Activated T-cell treated with anti-CD3 and anti-CD28 coated beads, Interleukin-2, amount 50 U/mL, for 1 hour (primary cell): ENCODE results near the gene NKX3-2.

Source experiments
- DNase-seq: peaks from one replicate; pipeline ENCODE4 v3.0.0-alpha.2; 2020

The NKX3-2 gene

DNA sequence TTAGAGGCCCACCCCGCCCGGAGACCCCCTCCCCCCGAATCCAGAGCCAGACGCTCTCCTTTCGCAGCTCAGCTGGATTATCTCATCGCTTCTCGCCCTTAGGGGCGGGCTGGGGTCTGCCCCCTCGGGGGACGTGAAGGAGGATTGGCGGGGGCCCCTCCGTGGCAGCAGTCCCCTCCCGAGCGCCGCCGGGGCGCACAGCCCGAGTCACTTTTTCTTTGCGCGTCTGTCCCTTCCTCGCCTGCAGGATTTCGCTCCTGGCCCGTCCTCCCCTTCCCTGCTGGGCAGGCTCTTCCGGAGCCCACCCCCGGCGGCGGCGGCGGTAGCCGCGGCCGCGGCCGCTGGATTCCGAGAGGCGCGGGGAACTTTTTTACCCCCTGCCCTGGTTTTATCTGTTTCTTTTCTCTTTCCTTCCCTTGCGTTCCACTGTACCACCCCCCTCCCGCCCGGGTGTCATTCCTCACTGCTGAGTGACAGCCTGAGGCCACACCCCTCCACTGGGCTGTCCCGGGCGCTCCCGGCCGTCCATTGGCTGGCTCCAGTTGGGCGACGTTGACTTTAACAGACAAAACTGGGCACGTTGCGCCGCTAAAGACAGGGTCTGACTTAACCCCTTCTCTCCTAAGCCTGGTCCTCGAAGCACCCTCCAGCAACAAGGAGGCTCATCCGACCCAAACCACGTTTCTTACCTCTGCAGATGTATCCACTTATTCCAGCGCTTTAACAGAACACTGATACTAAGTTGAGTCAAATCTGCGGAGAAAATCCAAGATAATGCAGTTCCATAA, 492 bp upstream of the NKX3-2 start:
- no peak for DNase-seq

DNA sequence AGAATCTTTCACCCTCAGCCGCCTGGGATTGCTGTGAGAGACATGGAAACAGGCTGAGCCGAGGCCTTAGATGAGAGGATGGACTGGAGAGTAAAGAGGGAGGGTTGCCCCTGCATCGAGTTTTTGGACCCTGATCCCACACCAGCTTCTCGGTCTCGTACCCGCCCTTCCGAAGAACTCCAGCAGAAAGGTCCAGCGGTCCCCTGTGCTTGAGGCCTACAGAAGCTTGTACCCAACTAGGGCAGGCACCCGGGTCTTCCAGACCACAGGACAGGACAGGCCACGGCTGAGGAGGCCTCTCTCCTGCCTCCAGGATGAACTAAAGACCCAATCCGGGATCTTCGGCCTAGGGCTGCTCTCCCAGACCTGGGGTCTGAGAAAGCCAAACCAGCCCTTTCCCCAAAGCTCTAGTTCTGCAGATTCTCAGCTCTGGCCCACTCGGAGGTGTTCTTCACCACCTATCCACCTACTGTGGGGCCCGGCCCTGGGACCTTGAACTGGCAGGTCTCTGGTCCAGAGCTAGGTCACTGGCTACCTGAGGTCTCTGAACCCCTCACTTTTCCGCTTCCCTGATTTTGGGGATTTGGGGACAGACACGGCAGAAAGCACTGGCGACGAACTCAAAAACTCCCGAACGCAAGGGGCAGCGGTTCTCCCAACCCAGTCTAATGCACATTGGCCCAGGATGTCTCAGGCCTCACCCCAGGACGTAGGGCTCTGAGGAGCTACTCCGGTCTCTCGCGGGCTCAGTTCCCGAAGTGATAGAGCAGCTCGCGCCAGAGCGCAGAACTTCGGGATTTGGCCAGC, 1.1 kb downstream of the NKX3-2 start:
- DNase-seq, result no peak

DNA sequence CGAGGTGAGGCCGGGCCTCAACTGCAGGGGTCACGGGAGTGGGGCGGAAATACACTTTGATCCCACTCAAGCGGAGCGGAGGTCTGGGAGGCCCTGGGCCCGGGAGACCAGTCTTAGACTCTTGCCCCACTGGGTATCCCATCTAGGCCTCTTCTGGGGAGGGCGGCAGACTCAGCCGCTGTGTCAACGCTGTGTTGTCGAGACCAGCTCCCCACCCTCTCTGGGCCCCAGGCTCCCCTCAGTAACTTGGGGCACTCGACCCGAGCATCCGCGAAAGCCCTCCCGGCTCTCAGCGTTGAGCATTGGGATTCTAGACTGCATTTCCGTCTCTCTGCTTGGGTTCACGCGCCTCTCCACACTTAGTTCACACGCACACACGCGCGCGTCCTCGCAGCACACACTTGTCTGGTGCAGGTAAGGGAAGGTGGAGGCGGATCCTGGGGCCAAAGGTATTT, 1.7 kb downstream of the NKX3-2 start:
- no peak for DNase-seq

DNA sequence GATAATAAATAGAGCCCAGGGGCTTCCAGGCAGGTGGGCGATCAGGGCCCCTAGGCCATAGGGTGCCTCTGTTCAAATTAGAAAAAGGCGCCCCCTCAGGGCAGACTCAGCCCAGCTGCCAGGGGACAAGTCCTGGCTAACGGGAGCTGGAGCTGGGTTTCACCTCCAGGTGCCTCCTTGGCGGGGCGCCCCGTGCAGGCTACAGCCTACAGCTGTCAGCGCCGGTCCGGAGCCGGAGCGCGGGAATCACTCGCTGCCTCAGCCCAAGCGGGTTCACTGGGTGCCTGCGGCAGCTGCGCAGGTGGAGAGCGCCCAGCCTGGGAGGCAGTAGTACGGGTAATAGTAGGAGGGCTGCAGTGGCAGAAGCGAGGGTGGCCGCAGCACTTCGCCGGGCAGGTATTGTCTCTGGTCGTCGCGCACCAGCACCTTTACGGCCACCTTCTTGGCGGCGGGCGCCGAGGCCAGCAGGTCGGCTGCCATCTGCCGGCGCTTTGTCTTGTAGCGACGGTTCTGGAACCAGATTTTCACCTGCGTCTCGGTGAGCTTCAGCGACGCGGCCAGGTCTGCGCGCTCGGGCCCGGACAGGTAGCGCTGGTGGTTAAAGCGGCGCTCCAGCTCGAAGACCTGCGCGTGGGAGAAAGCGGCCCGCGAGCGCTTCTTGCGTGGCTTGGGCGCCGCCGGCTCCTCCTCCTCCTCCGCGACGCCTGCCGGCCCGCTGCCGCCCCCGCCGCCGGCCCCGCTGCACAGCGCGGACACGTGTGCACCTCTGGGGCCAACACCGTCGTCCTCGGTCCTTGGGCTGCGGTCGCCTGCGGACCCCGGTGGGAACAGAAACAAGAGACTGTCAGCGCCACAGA, 2.4 kb downstream of the NKX3-2 start:
- DNase-seq, result peak; percentile 47

DNA sequence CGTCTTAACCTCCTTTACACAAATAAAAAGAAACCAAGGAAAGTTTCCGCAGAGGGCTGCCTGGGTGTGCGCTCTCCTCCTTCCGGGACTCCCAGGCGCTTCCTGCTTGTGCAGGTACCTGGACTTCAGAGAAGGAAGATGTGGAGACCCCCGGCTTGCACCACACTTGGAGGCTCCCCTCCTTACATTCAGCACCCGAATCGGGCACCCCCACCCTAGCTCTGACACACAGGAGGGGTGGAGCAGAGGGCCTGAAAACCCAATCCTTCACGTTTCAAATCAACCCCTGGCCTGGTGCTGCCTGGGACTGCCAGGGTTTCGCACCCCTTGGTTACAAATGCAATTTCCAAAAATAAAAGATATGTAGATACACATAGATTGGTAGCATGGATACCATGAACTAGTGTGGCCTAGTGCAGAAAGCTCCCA, 3.1 kb downstream of the NKX3-2 start:
- no peak for DNase-seq

DNA sequence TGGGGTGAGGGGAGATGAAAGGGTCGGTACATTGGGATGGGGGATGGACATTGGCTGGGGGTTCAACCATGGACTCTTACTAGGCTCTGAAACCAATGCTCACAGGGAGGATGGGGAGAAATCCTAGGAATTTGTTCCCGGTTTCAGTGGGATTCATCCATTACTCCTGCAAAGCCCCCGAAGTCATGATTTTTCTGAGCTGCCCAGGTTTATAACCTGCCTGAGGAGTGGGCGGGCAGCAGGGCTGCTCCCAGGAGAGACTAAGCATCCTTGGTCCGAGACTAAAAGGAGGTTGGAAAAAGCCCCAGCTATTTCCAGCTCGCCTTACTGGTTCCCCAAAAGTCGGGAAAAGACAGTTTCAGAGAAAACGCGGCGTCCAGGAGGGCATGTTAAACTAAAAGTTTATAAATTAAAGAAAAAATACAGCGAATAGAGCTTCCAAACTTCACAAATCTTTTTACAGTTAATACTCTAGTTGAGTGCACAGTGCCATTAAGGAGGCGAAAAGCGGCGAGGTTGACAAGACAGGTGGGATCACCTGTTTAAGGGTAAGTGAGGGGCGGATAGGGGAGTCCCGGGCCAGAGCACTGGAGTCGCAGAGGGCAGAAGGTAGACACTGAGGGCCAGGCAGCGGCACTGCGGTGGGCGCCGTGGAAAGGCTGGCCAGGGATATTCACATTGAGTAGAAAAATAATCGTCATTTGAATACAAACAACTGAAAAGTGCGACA, 3.7 kb downstream of the NKX3-2 start:
- DNase-seq, result no peak

DNA sequence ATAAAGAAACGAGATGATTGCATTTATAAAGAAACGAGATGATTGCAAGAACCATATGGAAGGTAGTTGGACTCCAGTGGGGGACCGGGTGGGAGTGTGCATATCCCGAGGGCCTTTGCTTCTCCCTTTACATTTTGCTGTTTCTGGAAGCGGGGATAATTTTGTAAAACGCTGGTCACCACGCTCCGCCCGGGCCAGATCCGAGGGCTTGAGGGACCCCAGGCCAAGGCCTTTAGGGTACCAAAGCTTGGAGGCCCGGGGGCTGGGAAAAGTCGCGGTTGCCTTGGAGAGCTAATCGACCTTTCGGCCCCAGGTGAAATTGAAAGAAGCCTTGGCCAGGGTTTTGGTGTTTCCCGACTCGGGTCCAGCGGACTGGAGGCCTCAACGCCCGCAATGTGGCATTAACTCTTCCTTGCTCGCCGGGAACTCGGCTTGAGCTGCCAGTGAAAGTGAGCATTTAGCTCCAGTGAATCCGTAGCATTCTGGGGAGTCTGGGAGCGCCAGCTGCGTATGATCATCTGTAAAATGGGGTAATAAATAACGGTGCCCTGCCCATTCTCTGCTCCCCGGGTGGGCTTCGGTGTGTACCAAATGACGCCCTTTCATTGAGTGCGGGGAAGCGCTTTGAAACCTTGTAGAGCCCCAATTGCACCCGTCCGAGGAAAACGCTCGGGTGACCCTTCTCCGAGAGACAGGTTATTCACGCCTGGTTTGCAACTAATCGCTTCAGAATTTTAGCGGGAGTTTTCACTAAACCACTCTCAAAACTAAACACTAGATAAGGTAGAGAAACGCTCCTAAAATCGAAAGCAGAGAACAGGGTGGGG, 4.5 kb downstream of the NKX3-2 start:
- peak; percentile 16 for DNase-seq

DNA sequence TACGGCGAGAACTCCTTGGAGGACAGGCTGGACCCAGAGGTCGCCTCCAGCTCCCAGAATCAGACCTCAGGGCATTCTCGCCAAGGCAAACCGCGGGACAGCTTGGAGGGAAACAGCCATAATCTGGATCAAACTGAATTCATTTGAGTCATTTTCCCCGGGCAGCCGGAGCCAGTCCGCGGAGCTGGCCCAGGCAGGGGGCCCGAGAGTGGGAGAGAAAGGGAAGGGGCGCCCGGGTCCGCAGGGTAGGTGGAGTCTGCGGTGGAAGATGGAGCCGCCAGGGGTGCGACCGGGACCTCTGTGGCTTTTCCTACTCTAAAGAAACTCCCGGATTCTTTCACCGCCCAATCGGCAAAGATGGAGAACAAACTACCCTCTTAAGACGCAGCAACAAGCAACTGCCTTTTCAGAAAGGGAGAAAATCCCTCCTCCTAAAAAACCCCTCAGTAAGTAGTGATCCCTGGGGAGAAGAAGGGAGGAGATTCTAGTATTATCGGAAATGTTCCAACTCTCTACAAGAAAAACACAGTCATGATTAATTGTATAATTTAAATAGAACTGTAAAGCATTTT, 5.2 kb downstream of the NKX3-2 start:
- DNase-seq, result no peak

GRCh38 chr4:13538427-13538973, 5.8 kb downstream of the NKX3-2 start:
- DNase-seq, result no peak

DNA sequence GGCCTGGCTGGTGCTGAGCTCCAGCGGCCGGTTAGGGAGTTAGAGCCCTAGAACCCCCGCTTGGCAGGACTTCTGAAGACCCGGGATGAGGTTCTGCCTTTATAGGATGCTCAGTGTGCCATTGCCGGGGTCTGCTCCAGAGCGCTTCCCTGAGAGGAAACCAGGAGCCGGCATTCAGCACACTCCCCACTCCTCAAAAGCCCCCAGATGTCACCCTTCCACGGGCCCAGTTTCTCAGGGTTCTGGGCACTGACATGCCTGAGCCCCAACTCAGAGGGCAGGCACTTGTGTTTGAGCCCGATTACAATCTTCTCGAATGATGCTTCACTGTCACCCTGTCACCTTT, 6.5 kb downstream of the NKX3-2 start:
- DNase-seq, result no peak

- DNase-seq, result no peak
These were observed 7.1 kb downstream of the NKX3-2 start for GRCh38 chr4:13537011-13537831.

- no peak for DNase-seq
These were observed 7.7 kb downstream of the NKX3-2 start for GRCh38 chr4:13536607-13537006.

DNA sequence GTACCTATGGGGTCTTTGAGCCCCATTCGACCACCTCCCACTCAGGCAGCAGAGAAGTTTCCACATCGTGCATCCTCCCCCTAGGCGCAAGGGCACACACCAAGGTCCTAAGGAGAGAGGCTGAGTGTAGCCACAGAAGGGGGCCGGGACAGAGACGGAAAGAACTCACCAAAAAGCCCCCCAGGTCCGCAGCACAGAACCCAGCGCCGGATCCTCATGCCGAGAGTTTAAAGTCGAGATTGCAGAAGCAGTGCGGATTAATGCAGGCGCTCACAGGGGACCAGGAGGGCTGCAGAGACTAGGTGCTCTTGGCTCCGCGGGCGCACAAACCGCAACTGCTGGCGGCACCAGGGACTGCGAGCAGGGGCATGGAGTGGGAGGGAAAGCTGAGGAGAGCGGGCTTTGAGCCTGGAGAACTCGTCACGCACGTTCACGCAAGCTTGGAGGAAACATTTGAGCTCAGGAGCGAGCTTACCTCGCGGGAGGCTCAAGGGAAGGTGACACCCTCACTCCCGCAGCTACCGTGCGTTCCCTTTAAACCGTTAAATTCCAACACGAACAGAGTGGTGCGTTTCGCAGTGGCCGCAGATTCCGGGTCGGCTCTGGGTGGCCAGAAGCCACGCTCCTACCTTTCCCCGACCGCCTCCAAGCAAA, 8.5 kb downstream of the NKX3-2 start:
- DNase-seq, result no peak

DNA sequence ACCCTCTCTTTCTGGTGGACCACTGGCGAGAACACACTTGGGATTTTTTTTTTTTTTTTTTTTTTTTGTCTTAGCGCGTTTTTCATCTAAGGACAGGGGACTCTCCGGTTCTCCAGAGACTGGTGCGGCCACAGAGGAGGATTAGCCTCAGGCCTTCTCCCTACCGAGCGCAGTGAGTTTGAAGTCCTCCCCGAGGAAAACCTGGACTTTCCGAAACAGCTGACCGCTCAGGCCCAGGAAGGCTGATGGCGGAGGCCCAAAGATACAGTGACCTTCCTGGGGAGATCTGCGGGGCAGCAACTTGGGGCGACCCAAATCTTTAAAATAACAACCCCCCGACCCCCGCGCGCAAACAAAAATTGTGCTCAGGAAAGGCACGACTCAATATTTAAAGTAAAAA, 9.2 kb downstream of the NKX3-2 start:
- DNase-seq, result no peak

- DNase-seq, result no peak
These were observed 9.8 kb downstream of the NKX3-2 start for GRCh38 chr4:13534344-13535063.

DNA sequence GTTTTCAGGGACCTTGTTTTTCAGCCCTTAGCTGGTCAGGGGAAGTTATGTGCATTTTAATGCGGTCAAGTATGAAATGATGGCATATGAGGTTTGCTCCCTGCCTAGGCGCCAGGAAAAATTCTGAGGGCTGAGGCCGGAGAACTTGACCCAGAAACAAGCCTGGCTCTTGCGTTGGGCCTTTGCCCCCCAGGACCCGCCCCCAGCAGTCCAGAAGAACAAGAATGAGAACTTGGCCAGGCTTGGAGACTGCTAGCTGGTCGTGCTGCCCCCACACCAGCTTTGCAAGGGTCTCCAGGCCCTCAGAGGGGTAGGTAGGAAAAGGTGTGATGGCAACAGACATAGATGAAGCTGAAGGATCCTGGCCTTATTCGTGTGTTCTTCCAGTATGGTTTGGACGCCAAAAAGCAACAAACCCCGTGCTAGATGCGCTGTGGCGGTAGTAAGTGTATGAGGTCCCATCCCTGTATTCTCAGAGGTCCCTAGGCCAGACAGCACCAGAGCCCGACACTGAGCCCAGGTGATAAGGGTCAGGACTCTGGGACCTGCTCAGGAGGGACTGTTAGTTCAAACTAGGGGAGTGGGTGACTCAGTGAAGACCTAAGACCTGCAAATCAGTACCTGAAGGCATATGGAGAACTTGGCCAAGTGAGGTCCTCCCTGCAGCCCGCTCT, 10.5 kb downstream of the NKX3-2 start:
- DNase-seq, result no peak

DNA sequence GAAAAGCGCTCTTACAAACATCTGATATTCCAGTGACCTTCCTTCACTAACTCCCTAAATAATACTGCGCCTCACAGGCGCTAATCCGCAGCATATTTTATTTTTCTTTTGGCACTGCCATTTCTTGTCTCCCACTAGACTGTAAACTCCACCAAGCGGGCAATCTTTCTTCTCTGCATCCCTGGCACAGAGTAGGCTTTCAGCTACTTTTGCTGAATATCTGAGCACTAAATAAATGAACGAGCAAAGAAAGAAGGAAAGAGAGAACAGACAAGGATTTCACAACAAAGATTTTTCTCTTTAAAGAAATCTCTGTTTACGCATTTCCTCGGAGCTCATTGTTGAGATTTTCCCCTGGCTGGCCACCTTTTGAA, 12.7 kb downstream of the NKX3-2 start:
- DNase-seq, result no peak
